Astrocyte (in vitro differentiated cells and primary cell): Measurements from ENCODE around the gene ACAD8.

Experiments used
- CTCF ChIP-seq: IDR thresholded peaks from 2 replicates; pipeline ENCODE4 v1.5.1; 2011; ENCODE audit warnings: low read depth, mild to moderate bottlenecking, inconsistent platforms, low read length, moderate library complexity; ENCODE audit not compliant: insufficient read depth
- EZH2 ChIP-seq: IDR thresholded peaks from 2 replicates; pipeline ENCODE4 v1.6.1; 2012; ENCODE audit warnings: mild to moderate bottlenecking, low read length, inconsistent platforms; ENCODE audit not compliant: insufficient read depth

DNA sequence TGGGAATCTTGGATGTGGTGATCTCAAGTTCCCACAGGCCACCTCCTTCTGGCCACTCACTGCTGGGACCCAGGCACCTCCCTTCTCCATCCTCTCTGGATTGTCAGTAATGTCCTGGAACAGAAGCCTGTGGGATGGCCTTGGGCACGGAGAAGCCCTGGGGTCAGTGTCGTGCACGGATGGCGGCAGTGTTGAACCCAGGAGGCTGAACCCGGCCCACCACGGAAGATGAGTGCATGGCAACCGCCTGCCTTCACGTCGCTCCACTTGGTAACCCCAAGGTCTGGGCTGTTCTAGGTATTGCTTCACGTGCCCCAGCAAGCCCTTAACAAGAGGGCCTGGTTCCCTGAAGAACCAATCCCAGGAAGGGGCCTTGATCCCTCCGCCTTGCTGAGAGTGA, 7.3 kb upstream of the ACAD8 start:
- TF ChIP-seq CTCF = no peak
- no peak for TF ChIP-seq EZH2
